ENCODE data around the gene IST1.

The IST1 gene

DNA sequence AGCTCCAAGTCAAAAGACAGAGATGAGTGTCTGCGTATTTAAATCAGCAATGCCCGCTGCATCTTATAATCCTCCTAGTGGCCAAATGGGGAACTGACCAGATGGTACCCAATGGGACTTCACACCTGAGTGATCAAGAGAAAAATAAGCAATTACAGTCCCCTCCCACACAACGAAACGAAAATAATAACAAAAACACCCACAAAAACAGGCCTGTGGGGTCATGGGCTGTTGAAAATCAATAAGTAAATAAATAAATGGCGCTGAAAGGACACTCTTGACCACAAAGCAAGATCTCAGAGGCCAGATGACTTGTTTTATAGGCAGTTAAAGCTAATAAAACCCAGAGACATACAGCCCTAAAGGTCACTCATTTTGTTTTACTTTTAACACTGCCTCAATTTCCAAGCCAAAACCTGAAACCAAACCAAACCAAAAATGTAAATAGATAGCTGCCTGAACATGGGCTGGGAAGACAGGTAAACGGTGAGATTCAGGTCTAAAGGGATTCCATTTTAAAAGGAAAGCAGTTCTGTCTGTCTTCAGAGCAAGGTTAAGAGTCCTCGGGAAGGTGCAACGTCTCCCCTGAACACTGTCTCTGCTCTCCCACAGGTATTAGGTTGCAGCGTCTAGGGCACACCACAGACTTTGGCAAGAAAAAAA, 12.7 kb upstream of the IST1 start:
- Histone ChIP-seq H3K4me1 (peaks cover 0 to 9% (median 2%) of the 10 kb centered on the region in 4 donors), H3K27ac (peak overlapping the region; percentile 92 to 94), H3K4me3 (peak overlapping the region; percentile 82 to 92), H3K36me3 (peaks cover 0 to 28% (median 6%) of the 10 kb centered on the region in 3 donors), H3K9me3 (no peaks in the 10 kb centered on the region), H3K27me3 (no peaks in the 10 kb centered on the region)
- intact Hi-C loops (cut with DNase I; ENCODE audit: low total_unique reads): loop anchor here (2.0 to 5.0 kb wide), 3 partner anchors 75 to 155 kb away; partner anchors contain the start of gene AP1G1
- TF ChIP-seq, protein P1, sequence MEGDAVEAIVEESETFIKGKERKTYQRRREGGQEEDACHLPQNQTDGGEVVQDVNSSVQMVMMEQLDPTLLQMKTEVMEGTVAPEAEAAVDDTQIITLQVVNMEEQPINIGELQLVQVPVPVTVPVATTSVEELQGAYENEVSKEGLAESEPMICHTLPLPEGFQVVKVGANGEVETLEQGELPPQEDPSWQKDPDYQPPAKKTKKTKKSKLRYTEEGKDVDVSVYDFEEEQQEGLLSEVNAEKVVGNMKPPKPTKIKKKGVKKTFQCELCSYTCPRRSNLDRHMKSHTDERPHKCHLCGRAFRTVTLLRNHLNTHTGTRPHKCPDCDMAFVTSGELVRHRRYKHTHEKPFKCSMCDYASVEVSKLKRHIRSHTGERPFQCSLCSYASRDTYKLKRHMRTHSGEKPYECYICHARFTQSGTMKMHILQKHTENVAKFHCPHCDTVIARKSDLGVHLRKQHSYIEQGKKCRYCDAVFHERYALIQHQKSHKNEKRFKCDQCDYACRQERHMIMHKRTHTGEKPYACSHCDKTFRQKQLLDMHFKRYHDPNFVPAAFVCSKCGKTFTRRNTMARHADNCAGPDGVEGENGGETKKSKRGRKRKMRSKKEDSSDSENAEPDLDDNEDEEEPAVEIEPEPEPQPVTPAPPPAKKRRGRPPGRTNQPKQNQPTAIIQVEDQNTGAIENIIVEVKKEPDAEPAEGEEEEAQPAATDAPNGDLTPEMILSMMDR (IDR thresholded peaks at IDR 0.05): peak; percentile 81 to 91
- peak in 1 of 2 donors; percentile 77 for DNase-seq

DNA sequence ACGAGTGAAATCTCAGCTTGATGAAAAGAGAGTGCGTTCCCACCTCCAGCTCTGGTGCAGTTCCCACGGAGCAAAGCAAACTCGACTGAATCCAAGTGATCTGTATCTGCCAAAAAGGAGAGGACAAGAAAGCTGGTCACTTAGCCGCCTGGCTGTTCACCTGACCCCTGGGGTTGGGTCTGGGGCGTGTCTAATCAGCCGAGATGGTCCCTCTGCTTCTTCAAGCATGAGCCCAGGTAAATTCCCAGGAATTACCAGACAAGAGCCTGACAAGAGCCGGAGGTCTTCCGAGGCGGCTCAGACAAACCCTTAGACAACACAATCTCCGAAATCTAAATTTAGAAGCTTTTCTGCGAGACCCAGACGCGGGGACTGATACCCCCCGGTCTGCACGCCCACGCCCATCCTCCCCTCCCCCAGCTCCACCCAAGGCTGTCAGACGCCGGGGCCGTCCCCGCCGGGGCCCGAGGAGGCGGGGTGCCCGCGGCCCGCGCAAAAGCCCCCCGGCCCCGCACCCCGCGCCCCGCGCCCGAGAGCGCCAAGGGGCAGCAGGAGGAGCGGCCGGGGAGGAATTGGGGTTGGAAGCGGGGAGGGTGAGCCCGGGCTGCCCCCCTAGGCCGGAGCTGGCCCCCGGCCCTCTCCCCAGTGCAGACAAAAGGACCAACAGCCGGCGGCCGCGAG, 12.0 kb upstream of the IST1 start:
- intact Hi-C loops (cut with DNase I; ENCODE audit: low total_unique reads): loop anchor here (2.0 to 5.0 kb wide), 3 partner anchors 76 to 156 kb away; partner anchors contain the start of gene AP1G1
- H3K27ac ChIP-seq: peak overlapping the region; percentile 92 to 94
- peak in 1 of 2 donors; percentile 29 for DNase-seq
- TF ChIP-seq, protein P1 (IDR thresholded peaks at IDR 0.05): peak in 1 of 2 experiments; percentile 33
- H3K36me3 ChIP-seq: peaks cover 0 to 21% (median 4%) of the 10 kb centered on the region in 3 donors
- H3K4me1 ChIP-seq: peaks cover 0 to 9% (median 2%) of the 10 kb centered on the region in 4 donors
- peak overlapping the region; percentile 82 to 92 for H3K4me3 ChIP-seq
- no peaks in the 10 kb centered on the region for H3K9me3 ChIP-seq
- H3K27me3 ChIP-seq: no peaks in the 10 kb centered on the region

DNA sequence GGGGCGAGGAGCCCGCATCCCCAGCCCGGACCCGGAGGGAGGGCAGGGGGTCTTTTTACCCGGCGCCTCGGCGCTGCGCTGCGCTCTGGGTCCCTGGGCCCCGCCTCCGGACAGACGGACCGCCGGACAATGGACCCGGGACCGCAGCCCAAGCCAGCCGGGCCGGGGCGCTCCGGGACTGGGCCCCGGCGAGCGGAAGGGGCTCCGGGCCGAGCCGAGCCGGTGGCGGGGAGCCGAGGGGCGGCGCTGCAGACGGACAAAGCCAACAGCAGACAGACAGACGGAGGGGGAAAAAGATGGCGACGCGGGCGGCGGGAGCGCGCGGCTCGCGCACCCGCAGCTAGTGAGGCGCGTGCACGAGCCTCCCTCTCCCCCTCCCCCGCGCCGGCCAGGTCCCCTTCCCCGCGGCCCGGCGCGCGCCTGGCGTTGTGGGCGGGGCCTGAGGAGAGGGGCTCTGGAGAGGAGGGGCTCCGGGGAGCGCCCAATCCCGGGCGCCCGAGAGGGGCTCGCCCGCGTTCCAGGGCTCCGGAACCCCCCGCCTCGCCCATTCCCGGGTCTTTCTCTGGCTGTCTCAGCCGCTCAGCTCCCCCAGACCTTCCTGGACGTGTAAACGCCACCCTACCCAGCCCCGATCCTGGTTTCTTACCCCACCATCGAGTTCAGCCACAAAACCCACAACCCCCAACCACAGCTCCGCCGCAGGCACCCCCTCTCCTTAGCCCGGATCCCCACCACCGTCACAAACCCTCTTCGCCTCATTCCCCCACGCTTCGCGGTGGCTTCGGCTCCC, 11.3 kb upstream of the IST1 start, which contains the start of gene ZNF821:
Gene ZNF821, minus strand, starts transcription at position 334 of the 790 bp plus-strand sequence. CDS start 4,236 bp downstream, outside the sequence.
- H3K4me3 ChIP-seq: peak within 1 kb of the TSS; percentile 82 to 92
- peak within 1 kb of the TSS; percentile 92 to 94 for H3K27ac ChIP-seq
- H3K4me1 ChIP-seq: peaks cover 0 to 9% (median 2%) of the 10 kb centered on the region in 4 donors
- peaks cover 0 to 14% (median 0%) of the 10 kb centered on the region in 3 donors for H3K36me3 ChIP-seq
- intact Hi-C loops (cut with DNase I; ENCODE audit: low total_unique reads): loop anchor here (2.0 to 5.0 kb wide), 3 partner anchors 77 to 157 kb away; partner anchors contain the start of gene AP1G1
- no peaks in the 10 kb centered on the region for H3K9me3 ChIP-seq
- peak; percentile 67 to 83 for DNase-seq
- no peaks in the 10 kb centered on the region for H3K27me3 ChIP-seq
- TF ChIP-seq, protein P1 (IDR thresholded peaks at IDR 0.05): peak; percentile 6 to 48

DNA sequence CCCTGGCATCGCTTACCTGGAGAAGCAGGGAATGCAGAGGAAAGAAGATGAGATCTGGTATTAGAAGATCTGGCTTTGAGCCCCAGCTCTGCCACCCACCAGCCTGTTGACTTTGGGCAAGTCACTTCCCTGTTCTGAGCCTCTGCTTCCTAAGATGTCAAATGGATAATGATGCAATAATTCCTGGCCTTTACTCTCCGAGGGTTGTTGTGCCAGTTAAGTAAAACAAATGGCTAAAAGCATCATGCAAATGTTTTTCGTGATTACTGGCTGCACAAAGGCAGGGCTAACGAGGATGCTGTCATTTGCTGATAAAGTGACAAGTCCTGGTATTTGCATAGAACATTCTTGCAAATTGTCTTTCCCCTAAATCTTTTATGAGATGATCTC, 10.1 kb upstream of the IST1 start:
- intact Hi-C loops (cut with DNase I; ENCODE audit: low total_unique reads): no loop called here
- TF ChIP-seq, protein P1 (IDR thresholded peaks at IDR 0.05): no peak
- Histone ChIP-seq H3K9me3 (no peaks in the 10 kb centered on the region), H3K27me3 (no peaks in the 10 kb centered on the region), H3K4me1 (peaks cover 0 to 9% (median 2%) of the 10 kb centered on the region in 4 donors), H3K27ac (no peak overlapping the region), H3K36me3 (peaks cover 0 to 2% (median 0%) of the 10 kb centered on the region in 3 donors), H3K4me3 (no peak overlapping the region)
- no peak for DNase-seq

DNA sequence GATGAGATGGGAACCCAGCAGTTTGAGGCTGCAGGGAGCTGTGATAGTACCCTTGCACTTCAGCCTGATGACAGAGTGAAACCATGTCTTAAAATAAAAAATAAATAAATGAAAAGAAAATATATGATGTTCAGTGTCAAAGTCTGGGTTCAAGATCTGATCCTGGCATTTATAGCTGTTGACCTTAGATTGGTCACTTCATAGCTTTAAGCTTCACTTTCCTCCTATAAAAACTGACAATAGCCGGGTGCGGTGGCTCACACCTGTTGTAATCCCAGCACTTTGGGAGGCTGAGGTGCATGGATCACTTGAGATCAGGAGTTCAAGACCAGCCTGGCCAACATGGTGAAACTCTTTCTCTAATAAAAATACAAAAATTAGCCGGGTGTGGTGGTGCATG, 6.2 kb upstream of the IST1 start:
- Histone ChIP-seq H3K27ac (no peak overlapping the region), H3K9me3 (no peaks in the 10 kb centered on the region), H3K4me1 (peaks cover 0 to 5% (median 2%) of the 10 kb centered on the region in 4 donors), H3K27me3 (no peaks in the 10 kb centered on the region), H3K36me3 (no peaks in the 10 kb centered on the region), H3K4me3 (no peak overlapping the region)
- TF ChIP-seq, protein P1 (IDR thresholded peaks at IDR 0.05): no peak
- intact Hi-C loops (cut with DNase I; ENCODE audit: low total_unique reads): no loop called here
- no peak for DNase-seq

Measured in tibial artery (tissue), 4 donors.